ENCODE data around the gene TAF7. TPM values are rescaled to one million over a fixed set of nuclear protein-coding genes. Genes with fewer than 3 reads are reported as not detected.
"Not testable (repeated sequence)": the region's sequence is repeated elsewhere in the genome, so short reads cannot be mapped to it uniquely, and the experiment has no call there.

Gene TAF7
- total and polyA plus RNA-seq, 9 donors: 65.1 to 141 (median 102) TPM

- Histone ChIP-seq H3K27ac (no peak overlapping the region), H3K36me3 (no peaks in the 10 kb centered on the region), H3K9me3 (peaks cover 16 to 49% of the 10 kb centered on the region in 2 donors), H3K27me3 (no peaks in the 10 kb centered on the region), H3K4me3 (no peak overlapping the region), H3K4me1 (ENCODE audit: insufficient read depth) (no peaks in the 10 kb centered on the region)
- no peak for TF ChIP-seq POLR2A (IDR thresholded peaks at IDR 0.05)
- no peak for TF ChIP-seq CTCF (IDR thresholded peaks at IDR 0.05)
- TF ChIP-seq EP300 (IDR thresholded peaks at IDR 0.05): no peak
- no peak for DNase-seq
- intact Hi-C loops (cut with DNase I): no loop called here
- WGBS, 3 donors: 19 to 26% (median 23%) methylated on average over 1 of the region's 1 CpG
These were observed 22.2 kb upstream of the TAF7 start for GRCh38 chr5:141342773-141343172.

GRCh38 chr5:141340781-141341354 is 20.3 kb upstream of the TAF7 start:
- WGBS, 3 donors: 42 to 79% (median 52%) methylated on average over 24 to 45 of the region's 45 CpGs
- H3K27me3 ChIP-seq; H3K27ac ChIP-seq; H3K4me1 ChIP-seq (ENCODE audit: insufficient read depth); H3K4me3 ChIP-seq; DNase-seq; intact Hi-C loops (cut with DNase I); H3K36me3 ChIP-seq: not testable (repeated sequence)
- peaks cover 19 to 46% of the 10 kb centered on the region in 2 donors for H3K9me3 ChIP-seq

- no peaks in the 10 kb centered on the region for H3K27me3 ChIP-seq
These were observed 18.1 kb upstream of the TAF7 start, which contains the start of gene PCDHGA2 for GRCh38 chr5:141338538-141339306. Gene PCDHGA2, plus strand, starts transcription at chr5:141338760.

GRCh38 chr5:141332571-141332970 is 12.0 kb upstream of the TAF7 start:
- H3K9me3 ChIP-seq: peaks cover 3 to 44% of the 10 kb centered on the region in 2 donors
- H3K27me3 ChIP-seq; DNase-seq; H3K4me3 ChIP-seq; H3K36me3 ChIP-seq; intact Hi-C loops (cut with DNase I); H3K27ac ChIP-seq; H3K4me1 ChIP-seq (ENCODE audit: insufficient read depth): not testable (repeated sequence)
- 30 to 55% (median 42%) methylated on average over 34 to 39 of the region's 39 CpGs for WGBS, 3 donors

More at GRCh38 chr5:141338538-141339306, 18.1 kb upstream of the TAF7 start, which contains the start of gene PCDHGA2:
- Histone ChIP-seq H3K27ac (no peak within 1 kb of the TSS), H3K4me3 (peak within 1 kb of the TSS; percentile 26), H3K36me3 (no peaks in the 10 kb centered on the region), H3K9me3 (peaks cover 7 to 37% of the 10 kb centered on the region in 2 donors), H3K4me1 (ENCODE audit: insufficient read depth) (no peaks in the 10 kb centered on the region)
- DNase-seq: peak in 3 of 5 donors; percentile 43 to 50 (median 43)
- intact Hi-C loops (cut with DNase I): no loop called here
- WGBS, 3 donors: 7 to 15% (median 7%) methylated on average over 27 of the region's 27 CpGs
- TF ChIP-seq CTCF (IDR thresholded peaks at IDR 0.05) (peak; percentile 9 to 58 (median 46)), POLR2A (IDR thresholded peaks at IDR 0.05) (no peak), EP300 (IDR thresholded peaks at IDR 0.05) (no peak)

GRCh38 chr5:141330299-141331080 is 9.9 kb upstream of the TAF7 start, which contains the start of gene PCDHGA1:
Gene PCDHGA1, plus strand, starts transcription at chr5:141330514.
- H3K27me3 ChIP-seq: no peaks in the 10 kb centered on the region
- no peak for DNase-seq
- H3K4me3 ChIP-seq: no peak within 1 kb of the TSS
- no peak within 1 kb of the TSS for H3K27ac ChIP-seq
- peaks cover 0 to 48% of the 10 kb centered on the region in 2 donors for H3K9me3 ChIP-seq
- H3K36me3 ChIP-seq: no peaks in the 10 kb centered on the region
- 17 to 26% (median 23%) methylated on average over 21 of the region's 21 CpGs for WGBS, 3 donors
- H3K4me1 ChIP-seq (ENCODE audit: insufficient read depth): no peaks in the 10 kb centered on the region
- intact Hi-C loops (cut with DNase I): no loop called here
- TF ChIP-seq CTCF (IDR thresholded peaks at IDR 0.05) (no peak), EP300 (IDR thresholded peaks at IDR 0.05) (no peak), POLR2A (IDR thresholded peaks at IDR 0.05) (no peak)

Data from ovary (tissue), 9 donors.